Hematopoietic multipotent progenitor cell treated with erythropoietin and hydrocortisone succinate and interleukin-3 and kit ligand, for 6 days (in vitro differentiated cells): ENCODE results near the gene CELA2A.
"Not testable (repeated sequence)": the region's sequence is repeated elsewhere in the genome, so short reads cannot be mapped to it uniquely, and the experiment has no call there.

Experiments used
- DNase-seq: peaks from one replicate; pipeline ENCODE4 v3.0.0-alpha.2; 2015

The CELA2A gene

GRCh38 chr1:15445390-15446122 lies 11.0 kb upstream of the CELA2A start:
- DNase-seq, result no peak

- no peak for DNase-seq
Measured at GRCh38 chr1:15446212-15446611, 10.3 kb upstream of the CELA2A start.

DNA sequence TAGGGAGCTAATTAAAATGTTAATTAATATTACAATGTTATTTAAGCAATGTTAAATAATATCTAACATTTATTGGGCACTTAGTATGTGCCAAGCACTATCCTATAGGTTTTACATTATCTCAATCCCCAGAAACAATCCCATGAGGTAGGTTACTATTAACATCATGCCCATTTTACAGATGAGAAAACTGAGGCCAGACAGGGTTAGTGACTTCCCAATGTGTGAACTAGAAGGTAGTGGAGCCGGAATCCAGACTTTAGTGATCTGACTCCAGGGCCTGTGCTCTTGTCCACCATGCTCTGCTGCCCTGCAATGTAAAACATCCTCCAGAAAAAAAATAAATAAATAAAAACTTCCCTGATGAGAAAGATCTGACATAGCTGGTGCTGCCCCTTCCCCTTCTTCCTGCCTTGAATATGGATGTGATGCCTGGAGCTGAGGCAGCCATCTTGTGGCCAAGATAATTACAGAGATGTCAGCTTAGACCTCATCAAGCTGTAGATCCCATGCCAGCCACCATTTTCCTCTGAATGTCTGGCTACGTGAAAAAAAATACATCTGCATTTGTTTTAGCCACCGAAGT lies 7.6 kb upstream of the CELA2A start:
- no peak for DNase-seq

- DNase-seq, result no peak
Measured at GRCh38 chr1:15449567-15449966, 7.0 kb upstream of the CELA2A start.

DNA sequence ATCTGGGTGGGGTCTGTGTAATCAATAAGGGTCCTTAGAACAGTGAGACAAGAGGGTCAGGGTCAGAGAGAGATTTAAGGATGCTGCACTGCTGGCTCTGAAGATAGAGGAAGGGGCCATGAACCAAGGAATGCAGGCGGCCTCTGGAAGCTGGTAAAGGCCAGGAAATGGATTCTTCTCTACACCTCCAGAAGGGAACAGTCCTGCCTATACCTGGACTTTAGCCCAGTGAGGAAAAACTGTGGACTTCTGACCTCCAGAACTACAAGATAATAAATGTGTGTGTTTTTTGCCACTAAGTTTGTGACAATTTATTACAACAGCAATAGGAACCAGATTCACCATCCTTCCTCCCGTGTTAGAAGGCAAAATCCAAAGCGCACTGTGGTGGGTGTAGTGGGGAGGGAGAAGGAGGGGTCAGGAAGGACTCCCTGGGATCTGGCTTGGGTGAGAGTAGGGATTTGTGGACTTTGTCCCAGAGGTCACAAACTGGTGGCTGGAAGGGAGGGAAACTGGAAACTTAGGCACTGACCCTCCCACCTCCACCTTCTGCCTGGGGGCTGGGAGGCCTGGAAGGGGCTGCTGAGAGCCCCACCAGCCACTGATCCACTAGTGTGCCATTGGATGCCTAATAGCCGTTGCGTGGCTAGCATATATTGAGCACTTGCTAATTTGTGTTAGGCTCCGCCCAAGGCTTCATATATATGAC lies 5.4 kb upstream of the CELA2A start:
- no peak for DNase-seq

- no peak for DNase-seq
Measured at GRCh38 chr1:15452216-15452615, 4.3 kb upstream of the CELA2A start.

GRCh38 chr1:15452866-15453571 lies 3.5 kb upstream of the CELA2A start:
- DNase-seq, result no peak

DNA sequence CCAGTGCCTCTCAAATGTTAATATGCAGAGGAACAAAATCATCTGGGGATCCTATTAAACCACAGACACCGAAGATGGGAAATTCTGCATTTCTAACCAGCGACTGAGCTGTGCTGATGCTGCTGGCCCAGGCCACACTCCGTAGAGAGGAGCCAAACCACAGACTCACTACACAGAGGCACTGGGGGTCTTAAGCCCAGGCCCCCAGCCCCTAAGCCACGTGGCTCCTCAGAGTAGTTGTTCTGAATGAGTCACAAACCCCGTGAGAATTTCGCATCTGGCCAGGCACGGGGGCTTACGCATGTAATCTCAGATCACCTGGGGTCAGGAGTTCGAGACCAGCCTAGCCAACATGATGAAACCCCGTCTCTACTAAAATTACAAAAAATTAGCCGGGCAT lies 2.8 kb upstream of the CELA2A start:
- DNase-seq, result no peak

- no peak for DNase-seq
Measured at GRCh38 chr1:15454256-15454655, 2.3 kb upstream of the CELA2A start.

- no peak for DNase-seq
Measured at GRCh38 chr1:15455522-15455921, 1.0 kb upstream of the CELA2A start.

DNA sequence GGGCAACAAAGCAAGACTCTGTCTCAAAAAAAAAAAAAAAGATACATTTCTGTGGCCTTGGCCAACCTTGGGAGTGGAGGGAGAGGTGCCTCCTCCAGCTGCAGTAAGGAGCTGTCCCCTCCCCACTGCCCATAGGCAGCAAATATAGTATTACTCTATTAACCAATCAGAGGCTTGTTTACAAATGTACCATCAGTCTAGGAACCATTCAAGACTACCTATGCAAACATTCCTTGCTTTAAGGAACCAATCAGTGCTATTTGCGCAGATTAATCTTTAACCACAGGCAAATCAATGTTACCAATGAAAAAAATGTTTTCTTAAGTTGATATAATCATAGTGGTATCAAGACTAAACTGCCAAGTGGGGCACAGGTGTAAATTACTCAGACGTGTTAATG lies 1.1 kb downstream of the CELA2A start:
- no peak for DNase-seq

GRCh38 chr1:15458388-15458787 lies 1.9 kb downstream of the CELA2A start:
- DNase-seq, result not testable (repeated sequence)

DNA sequence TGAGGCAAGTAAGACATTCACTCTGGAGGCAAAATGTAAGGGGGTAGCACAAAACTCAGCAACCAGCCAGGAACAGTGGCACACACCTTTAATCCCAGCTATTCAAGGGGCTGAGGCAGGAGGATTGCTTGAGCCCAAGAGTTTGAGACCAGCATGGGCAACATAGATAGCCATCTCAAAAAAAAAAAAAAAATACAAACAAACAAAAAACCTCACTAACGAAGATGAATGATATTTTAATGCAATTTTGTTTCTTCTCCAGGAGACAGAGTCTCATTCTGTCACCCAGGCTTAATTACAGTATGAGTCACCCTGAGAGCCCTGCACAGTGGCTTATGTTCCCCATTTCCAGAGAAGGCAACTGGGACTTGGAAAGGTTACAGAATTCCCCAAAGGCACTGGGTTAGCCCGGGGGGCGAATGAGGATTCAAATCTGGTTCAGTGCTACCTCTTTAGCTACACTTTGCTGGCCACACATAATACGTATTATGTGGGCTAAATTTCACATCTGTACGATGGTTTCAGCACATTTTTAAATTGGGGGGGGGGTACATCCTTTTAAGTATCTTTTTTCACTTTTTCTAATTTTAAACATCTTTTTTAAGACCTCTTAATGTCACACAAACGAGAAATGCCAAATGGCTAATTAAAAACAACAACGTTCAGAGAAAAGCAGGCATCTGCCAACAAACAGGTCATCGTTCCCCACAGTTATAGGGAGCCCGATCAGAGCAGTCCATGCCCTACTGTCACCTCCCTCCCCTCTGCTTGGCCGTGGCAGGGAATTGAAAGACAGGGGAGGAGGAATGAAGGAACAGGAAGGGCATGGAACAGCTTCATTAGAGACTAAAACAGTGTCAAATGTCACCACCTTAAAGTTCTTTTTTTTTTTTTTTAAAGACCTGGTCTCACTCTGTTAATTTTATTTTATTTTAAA lies 3.5 kb downstream of the CELA2A start:
- no peak for DNase-seq

DNA sequence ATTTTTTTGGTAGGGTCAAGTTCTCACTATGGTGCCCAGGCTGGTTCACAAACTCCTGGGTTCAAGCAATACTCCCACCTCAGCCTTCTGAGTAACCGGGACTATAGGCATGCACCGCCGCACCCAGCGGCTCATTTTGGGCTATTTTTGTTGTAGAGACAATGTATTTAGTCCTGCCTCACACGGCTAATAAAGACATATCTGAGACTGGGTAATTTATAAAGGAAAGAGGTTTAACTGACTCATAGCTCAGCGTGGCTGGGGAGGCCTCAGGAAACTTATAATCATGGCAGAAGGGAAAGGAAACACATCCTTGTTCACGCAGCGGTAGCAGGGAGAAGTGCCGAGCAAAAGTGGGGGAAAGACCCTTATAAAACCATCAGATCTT lies 4.2 kb downstream of the CELA2A start:
- DNase-seq, result no peak

DNA sequence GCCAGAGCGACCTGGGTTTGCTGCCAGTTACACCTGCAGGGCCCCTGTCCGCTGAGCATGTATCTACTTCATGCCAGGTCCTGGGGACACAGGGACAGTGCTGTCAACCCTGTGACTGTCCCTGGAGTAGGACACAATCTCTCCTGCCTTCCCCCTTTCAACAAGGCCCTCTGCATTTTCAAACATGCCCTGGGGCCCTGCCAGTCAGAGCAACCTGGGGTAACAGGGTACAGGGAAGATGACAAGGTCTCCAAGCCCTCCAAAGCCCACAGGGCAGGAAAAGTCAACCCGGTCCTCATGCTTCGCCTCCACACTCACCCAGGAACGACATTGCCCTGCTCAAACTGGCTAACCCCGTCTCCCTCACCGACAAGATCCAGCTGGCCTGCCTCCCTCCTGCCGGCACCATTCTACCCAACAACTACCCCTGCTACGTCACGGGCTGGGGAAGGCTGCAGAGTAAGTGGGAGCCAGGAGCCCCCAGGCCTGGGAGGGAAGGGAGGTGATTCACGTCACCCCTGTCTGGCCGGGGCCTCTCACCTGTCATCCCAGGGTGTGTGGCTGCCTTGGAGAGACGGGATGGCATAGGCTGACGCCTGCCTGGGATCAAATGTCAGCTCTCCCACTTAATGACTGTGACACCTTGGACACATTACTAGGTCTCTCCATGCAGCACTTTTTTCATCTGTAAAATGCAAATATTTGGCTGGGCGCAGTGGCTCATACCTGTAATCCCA lies 6.7 kb downstream of the CELA2A start:
- DNase-seq, result not testable (repeated sequence)

- not testable (repeated sequence) for DNase-seq
Measured at GRCh38 chr1:15463926-15464322, 7.4 kb downstream of the CELA2A start.

GRCh38 chr1:15465674-15466073 lies 9.1 kb downstream of the CELA2A start:
- no peak for DNase-seq

- not testable (repeated sequence) for DNase-seq
Measured at GRCh38 chr1:15466955-15467625, 10.6 kb downstream of the CELA2A start.

DNA sequence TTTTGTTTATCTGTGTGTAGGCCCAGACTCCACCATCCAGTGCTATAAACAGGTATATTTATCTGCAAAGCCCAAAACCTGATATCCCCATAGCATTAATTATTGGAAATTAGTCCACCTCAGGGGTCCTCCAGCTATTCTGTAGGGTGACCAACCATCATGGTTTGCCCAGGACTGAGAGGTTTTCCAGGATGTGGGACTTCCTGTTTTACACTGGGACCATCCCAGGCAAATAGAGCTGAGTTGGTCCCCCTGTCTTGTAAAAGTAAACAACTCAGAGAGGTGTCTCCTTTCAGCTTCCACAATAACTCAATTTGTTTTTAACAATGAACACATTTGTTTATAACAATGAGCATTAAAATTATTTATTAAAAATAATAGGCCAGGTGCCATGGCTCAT lies 11.6 kb downstream of the CELA2A start:
- no peak for DNase-seq

GRCh38 chr1:15469361-15469760 lies 12.8 kb downstream of the CELA2A start:
- no peak for DNase-seq

DNA sequence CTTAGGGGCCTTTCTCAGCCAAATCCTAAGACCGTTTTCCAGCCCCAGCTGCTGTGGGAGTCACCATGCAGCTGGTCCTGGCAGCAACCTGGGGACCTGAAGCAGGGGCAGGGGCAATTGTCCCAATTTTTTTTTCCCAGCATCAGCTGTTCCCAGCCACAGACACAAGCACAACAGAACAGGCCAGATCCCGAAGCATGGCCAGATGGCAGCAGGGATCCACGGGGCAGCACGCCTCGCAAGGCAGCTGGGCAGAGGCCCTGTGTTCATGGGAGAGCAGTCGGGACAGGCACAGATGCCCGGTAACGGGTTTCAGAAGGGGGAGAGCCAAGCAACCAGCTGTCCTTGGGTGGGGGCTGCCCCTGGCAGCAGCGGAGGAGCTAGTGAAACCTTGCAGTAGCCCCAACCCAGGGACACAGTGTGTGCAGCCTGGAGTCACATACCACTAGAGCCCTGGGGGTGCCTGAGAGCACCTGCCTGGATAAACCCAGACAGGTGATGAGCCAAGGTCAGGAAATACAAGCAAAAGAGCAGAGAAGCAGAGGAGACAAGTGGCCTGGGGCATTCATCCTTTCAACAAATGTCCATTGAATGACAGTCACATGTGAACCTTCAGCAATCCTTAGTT lies 13.4 kb downstream of the CELA2A start:
- DNase-seq, result not testable (repeated sequence)
